NCI-H2227 treated with DMSO at 0.1 percent for 48 hours (cell line): Measurements from ENCODE around the gene ZXDC.

Experiments used
- DNase-seq: peaks from one replicate; lab custom pipeline; 2025; lab: John Stamatoyannopoulos, UW

Gene ZXDC

GRCh38 chr3:126435456-126436315 lies 40.0 kb downstream of the ZXDC start:
- no peak for DNase-seq

GRCh38 chr3:126434931-126435411 lies 40.7 kb downstream of the ZXDC start:
- DNase-seq = no peak

- DNase-seq = no peak
These were observed 41.5 kb downstream of the ZXDC start for GRCh38 chr3:126434264-126434590.

- DNase-seq = no peak
These were observed 42.0 kb downstream of the ZXDC start for GRCh38 chr3:126433496-126434263.

GRCh38 chr3:126433105-126433430 lies 42.6 kb downstream of the ZXDC start:
- no peak for DNase-seq

- DNase-seq = no peak
These were observed 43.2 kb downstream of the ZXDC start for GRCh38 chr3:126432361-126433104.

- no peak for DNase-seq
These were observed 44.6 kb downstream of the ZXDC start for GRCh38 chr3:126431103-126431534.

GRCh38 chr3:126424751-126425150 lies 50.9 kb downstream of the ZXDC start:
- DNase-seq = no peak

GRCh38 chr3:126424039-126424717 lies 51.5 kb downstream of the ZXDC start:
- DNase-seq = no peak

GRCh38 chr3:126423191-126424038 lies 52.3 kb downstream of the ZXDC start:
- DNase-seq = no peak

- no peak for DNase-seq
These were observed 53.1 kb downstream of the ZXDC start for GRCh38 chr3:126422571-126423091.

GRCh38 chr3:126422121-126422520 lies 53.6 kb downstream of the ZXDC start:
- DNase-seq = no peak

- no peak for DNase-seq
These were observed 54.0 kb downstream of the ZXDC start for GRCh38 chr3:126421573-126422119.

GRCh38 chr3:126419886-126420786 lies 55.6 kb downstream of the ZXDC start:
- no peak for DNase-seq

GRCh38 chr3:126419151-126419703 lies 56.5 kb downstream of the ZXDC start:
- no peak for DNase-seq

- no peak for DNase-seq
These were observed 57.0 kb downstream of the ZXDC start for GRCh38 chr3:126418661-126419131.

GRCh38 chr3:126417981-126418530 lies 57.6 kb downstream of the ZXDC start:
- no peak for DNase-seq

- DNase-seq = no peak
These were observed 58.2 kb downstream of the ZXDC start for GRCh38 chr3:126417515-126417914.

- no peak for DNase-seq
These were observed 58.7 kb downstream of the ZXDC start for GRCh38 chr3:126416943-126417342.
